ENCODE results near the gene RNASE12.

- TF ChIP-seq MAX (CRISPR knock-in tag; IDR thresholded peaks at IDR 0.05) (no peak), KDM2B (CRISPR knock-in tag; IDR thresholded peaks at IDR 0.05) (no peak), CHD2 (IDR thresholded peaks at IDR 0.05; ENCODE audit: low read depth, low read length) (no peak), SPI1 (IDR thresholded peaks at IDR 0.05; ENCODE audit: borderline replicate concordance, low read depth, low read length) (no peak), HCFC1 (IDR thresholded peaks at IDR 0.05; ENCODE audit: low read depth, low read length) (no peak), MLX (CRISPR knock-in tag; conservative IDR thresholded peaks at IDR 0.05) (no peak)
These were observed 35.3 kb downstream of the RNASE12 start for GRCh38 chr14:20555845-20556244.

Measured in K562 (cell line).